ENCODE data around the gene TNFAIP6. TPM values are rescaled to one million over a fixed set of nuclear protein-coding genes. Genes with fewer than 3 reads are reported as not detected.

Gene TNFAIP6
- total RNA-seq, 4 donors from 2014 or later = 0.88 to 2.4 (median 1.9) TPM; not detected in 1

- Histone ChIP-seq H3K4me3 (no peak overlapping the region), H3K36me3 (no peaks in the 10 kb centered on the region), H3K27me3 (no peaks in the 10 kb centered on the region), H3K4me1 (no peaks in the 10 kb centered on the region), H3K27ac (peak overlapping the region in 1 of 4 donors; percentile 10), H3K9me3 (peaks cover 0 to 2% (median 0%) of the 10 kb centered on the region in 3 donors)
- in situ Hi-C loops (cut with MboI; ENCODE audit: low sequenced_read_pairs in 4 of 4) (no loop called here), intact Hi-C loops (cut with DNase I; ENCODE audit: low total_unique reads) (no loop called here)
- TF ChIP-seq, protein P1, sequence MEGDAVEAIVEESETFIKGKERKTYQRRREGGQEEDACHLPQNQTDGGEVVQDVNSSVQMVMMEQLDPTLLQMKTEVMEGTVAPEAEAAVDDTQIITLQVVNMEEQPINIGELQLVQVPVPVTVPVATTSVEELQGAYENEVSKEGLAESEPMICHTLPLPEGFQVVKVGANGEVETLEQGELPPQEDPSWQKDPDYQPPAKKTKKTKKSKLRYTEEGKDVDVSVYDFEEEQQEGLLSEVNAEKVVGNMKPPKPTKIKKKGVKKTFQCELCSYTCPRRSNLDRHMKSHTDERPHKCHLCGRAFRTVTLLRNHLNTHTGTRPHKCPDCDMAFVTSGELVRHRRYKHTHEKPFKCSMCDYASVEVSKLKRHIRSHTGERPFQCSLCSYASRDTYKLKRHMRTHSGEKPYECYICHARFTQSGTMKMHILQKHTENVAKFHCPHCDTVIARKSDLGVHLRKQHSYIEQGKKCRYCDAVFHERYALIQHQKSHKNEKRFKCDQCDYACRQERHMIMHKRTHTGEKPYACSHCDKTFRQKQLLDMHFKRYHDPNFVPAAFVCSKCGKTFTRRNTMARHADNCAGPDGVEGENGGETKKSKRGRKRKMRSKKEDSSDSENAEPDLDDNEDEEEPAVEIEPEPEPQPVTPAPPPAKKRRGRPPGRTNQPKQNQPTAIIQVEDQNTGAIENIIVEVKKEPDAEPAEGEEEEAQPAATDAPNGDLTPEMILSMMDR (IDR thresholded peaks at IDR 0.05 in 4 of 5, conservative IDR thresholded peaks at IDR 0.05 in 1 of 5) = no peak
- no peak for TF ChIP-seq POLR2A (IDR thresholded peaks at IDR 0.05)
- peak; percentile 5 to 47 for DNase-seq
- ATAC-seq = peak; percentile 58 to 75
These were observed 6.3 kb downstream of the TNFAIP6 start for GRCh38 chr2:151363709-151364108.

- TF ChIP-seq, protein P1 (IDR thresholded peaks at IDR 0.05 in 4 of 5, conservative IDR thresholded peaks at IDR 0.05 in 1 of 5) = no peak
- TF ChIP-seq POLR2A (IDR thresholded peaks at IDR 0.05) = no peak
- Histone ChIP-seq H3K4me1 (no peaks in the 10 kb centered on the region), H3K4me3 (no peak overlapping the region), H3K36me3 (no peaks in the 10 kb centered on the region), H3K9me3 (peaks cover 0 to 2% (median 0%) of the 10 kb centered on the region in 3 donors), H3K27ac (no peak overlapping the region), H3K27me3 (no peaks in the 10 kb centered on the region)
- no peak for DNase-seq
- ATAC-seq = no peak
- in situ Hi-C loops (cut with MboI; ENCODE audit: low sequenced_read_pairs in 4 of 4) = no loop called here
- intact Hi-C loops (cut with DNase I; ENCODE audit: low total_unique reads) = no loop called here
These were observed 10.2 kb downstream of the TNFAIP6 start for GRCh38 chr2:151367571-151367970.

DNA sequence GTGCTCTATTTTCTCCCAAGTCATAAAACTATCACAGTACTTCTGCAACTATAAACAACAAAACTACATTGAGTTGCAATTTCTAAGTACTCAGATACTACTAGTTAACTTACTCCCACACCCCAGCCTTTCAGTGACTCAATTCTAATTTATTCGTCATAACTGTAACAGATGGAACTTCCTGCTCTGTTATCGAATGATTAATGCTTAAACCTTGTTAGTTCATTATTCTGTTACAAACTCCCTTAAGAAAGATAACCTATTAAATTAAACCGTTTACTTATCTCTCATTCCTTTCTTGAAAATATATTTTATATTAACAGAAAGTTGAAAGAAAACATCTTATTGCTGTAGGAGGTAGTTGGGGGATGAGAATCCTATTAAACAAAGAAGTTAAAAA lies 17.0 kb downstream of the TNFAIP6 start:
- H3K9me3 ChIP-seq = no peaks in the 10 kb centered on the region
- no peaks in the 10 kb centered on the region for H3K4me1 ChIP-seq
- H3K27ac ChIP-seq = no peak overlapping the region
- H3K36me3 ChIP-seq = no peaks in the 10 kb centered on the region
- in situ Hi-C loops (cut with MboI; ENCODE audit: low sequenced_read_pairs in 4 of 4) = no loop called here
- no peaks in the 10 kb centered on the region for H3K27me3 ChIP-seq
- intact Hi-C loops (cut with DNase I; ENCODE audit: low total_unique reads) = no loop called here
- no peak for ATAC-seq
- TF ChIP-seq, protein P1 (IDR thresholded peaks at IDR 0.05 in 4 of 5, conservative IDR thresholded peaks at IDR 0.05 in 1 of 5) = no peak
- no peak for TF ChIP-seq POLR2A (IDR thresholded peaks at IDR 0.05)
- DNase-seq = no peak
- H3K4me3 ChIP-seq = no peak overlapping the region

- Histone ChIP-seq H3K4me3 (no peak overlapping the region), H3K27ac (no peak overlapping the region), H3K4me1 (no peaks in the 10 kb centered on the region), H3K36me3 (no peaks in the 10 kb centered on the region), H3K27me3 (no peaks in the 10 kb centered on the region), H3K9me3 (no peaks in the 10 kb centered on the region)
- DNase-seq (no peak), ATAC-seq (no peak)
- TF ChIP-seq, protein P1 (IDR thresholded peaks at IDR 0.05 in 4 of 5, conservative IDR thresholded peaks at IDR 0.05 in 1 of 5) = no peak
- no peak for TF ChIP-seq POLR2A (IDR thresholded peaks at IDR 0.05)
- in situ Hi-C loops (cut with MboI; ENCODE audit: low sequenced_read_pairs in 4 of 4) (no loop called here), intact Hi-C loops (cut with DNase I; ENCODE audit: low total_unique reads) (no loop called here)
These were observed 21.8 kb downstream of the TNFAIP6 start for GRCh38 chr2:151379169-151379568.

DNA sequence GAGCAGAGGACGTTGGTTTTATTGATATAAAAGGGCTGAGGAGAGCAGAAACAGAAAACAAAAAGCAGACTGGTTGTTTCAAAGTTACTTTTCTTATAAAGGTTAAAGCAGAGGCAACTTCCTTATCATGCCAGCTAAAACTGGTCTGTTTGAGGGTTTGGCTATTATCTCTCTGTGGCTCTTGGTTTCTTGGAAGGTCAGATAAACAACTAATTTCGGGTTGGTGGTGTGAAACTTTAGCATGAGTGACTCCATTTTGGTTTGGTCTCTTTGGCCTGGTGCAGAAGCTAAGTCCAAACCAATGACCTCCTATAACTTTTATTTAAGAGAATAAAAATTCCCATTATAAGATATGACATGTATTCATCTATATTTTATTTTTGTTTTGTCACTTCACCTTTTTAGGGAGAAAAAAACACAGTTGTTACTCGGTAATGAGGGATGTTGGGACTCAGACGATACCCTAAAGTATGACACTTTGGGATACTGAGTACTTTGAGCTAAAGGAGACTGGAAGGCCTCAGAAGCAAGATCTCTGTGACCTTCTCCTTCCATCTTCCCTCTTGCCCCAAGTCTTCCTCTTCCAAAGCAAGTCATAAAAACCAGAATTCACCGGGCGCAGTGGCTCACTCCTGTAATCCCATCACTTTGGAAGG lies 23.3 kb downstream of the TNFAIP6 start:
- no peaks in the 10 kb centered on the region for H3K4me1 ChIP-seq
- in situ Hi-C loops (cut with MboI; ENCODE audit: low sequenced_read_pairs in 4 of 4) (no loop called here), intact Hi-C loops (cut with DNase I; ENCODE audit: low total_unique reads) (no loop called here)
- no peak for TF ChIP-seq POLR2A (IDR thresholded peaks at IDR 0.05)
- TF ChIP-seq, protein P1 (IDR thresholded peaks at IDR 0.05 in 4 of 5, conservative IDR thresholded peaks at IDR 0.05 in 1 of 5) = no peak
- no peaks in the 10 kb centered on the region for H3K27me3 ChIP-seq
- ATAC-seq = no peak
- H3K27ac ChIP-seq = no peak overlapping the region
- H3K4me3 ChIP-seq = no peak overlapping the region
- no peaks in the 10 kb centered on the region for H3K36me3 ChIP-seq
- no peaks in the 10 kb centered on the region for H3K9me3 ChIP-seq
- no peak for DNase-seq
